22Rv1 (cell line): ENCODE measurements around the gene MYL4.

Source experiments
- H3K27ac ChIP-seq: fragments of 450-650 bp; 2 replicates; pipeline ENCODE4 v1.5.1; 2017
- ZFX ChIP-seq: fragments of 450-650 bp; IDR thresholded peaks from 2 replicates; pipeline ENCODE4 v1.6.1; 2017; ENCODE audit warnings: antibody characterized with exemption, borderline replicate concordance
- TF ChIP-seq, protein P1 (sequence below): fragments of 450-650 bp; IDR thresholded peaks from 2 replicates; pipeline ENCODE4 v1.5.1; 2017; ENCODE audit warnings: mild to moderate bottlenecking

The MYL4 gene

DNA sequence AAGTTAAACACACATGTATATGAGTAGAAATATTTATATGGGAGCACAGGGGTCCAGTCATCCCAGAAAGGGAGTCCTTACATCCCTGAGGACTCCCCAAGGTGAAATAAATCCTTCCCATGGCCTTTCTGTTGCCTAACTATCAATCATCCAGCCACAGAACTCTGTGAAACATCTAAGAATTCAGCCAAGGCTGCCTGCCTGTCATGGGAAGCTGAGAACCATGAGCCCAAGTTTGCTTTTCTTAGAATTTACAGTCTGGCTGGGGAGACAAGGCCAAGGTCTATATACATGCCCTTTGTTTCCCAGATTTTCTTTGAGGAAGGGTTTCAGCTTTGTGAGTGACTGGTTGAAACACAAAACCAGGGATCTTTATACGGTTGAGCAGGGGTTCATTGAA, 15.8 kb downstream of the MYL4 start:
- no peak overlapping the region for H3K27ac ChIP-seq
- no peak for TF ChIP-seq ZFX
- TF ChIP-seq, protein P1, sequence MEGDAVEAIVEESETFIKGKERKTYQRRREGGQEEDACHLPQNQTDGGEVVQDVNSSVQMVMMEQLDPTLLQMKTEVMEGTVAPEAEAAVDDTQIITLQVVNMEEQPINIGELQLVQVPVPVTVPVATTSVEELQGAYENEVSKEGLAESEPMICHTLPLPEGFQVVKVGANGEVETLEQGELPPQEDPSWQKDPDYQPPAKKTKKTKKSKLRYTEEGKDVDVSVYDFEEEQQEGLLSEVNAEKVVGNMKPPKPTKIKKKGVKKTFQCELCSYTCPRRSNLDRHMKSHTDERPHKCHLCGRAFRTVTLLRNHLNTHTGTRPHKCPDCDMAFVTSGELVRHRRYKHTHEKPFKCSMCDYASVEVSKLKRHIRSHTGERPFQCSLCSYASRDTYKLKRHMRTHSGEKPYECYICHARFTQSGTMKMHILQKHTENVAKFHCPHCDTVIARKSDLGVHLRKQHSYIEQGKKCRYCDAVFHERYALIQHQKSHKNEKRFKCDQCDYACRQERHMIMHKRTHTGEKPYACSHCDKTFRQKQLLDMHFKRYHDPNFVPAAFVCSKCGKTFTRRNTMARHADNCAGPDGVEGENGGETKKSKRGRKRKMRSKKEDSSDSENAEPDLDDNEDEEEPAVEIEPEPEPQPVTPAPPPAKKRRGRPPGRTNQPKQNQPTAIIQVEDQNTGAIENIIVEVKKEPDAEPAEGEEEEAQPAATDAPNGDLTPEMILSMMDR, result no peak

DNA sequence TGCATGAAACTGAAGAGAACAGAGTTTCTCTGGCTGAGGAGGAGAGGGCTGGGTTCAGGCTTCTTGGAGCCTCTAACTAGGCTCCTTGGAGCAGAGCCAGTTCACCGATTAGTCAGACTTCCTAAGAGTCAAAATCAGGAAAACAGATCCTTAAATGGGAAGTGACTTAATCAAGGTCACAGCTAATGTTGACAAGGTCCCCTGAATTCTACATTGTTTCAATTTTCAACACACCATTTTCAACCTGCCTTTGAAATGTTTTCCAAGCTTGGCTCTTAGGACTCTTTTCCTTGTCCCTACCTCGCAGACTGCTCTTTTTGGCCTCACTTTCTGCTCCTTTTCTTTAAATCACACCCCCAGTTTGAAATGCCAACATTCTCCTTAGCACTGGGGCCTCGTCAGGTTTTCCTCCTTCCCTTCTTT, 16.3 kb downstream of the MYL4 start:
- H3K27ac ChIP-seq, result no peak overlapping the region
- no peak for TF ChIP-seq ZFX
- TF ChIP-seq, protein P1, result no peak

DNA sequence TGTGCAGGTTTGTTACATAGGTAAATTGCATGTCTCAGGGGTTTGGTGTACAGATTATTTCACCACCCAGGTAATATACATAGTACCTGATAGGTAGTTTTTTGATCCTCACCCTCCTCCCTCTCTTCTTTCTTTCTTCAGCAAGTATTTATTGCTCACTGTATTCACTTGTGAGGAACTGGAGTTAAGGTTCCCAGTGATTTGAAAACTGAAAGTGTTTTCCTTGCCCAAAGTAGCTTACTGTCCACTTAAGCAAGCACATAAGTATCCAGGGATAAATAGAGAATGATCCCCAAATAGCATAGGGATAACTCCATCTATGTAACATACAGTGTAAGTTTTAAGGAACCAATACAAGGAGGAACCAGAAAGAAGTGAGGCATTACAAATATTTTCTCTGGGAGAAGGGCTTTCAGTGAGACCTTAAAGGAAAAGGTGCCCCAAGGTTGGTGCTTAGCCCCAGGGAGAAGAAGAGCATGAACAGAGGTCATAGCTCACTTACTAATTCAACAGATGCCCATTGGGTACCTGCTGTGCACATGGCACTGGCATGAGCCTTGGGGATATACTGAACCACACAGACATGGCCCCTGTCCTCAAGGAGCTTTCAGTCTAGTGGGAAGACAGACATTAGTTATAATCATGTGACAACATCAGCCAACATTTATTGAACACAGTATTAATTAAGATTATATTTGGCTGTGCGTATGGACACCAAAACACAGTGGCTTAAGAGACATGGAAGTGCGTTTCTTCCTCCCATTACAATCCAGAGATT, 17.0 kb downstream of the MYL4 start:
- TF ChIP-seq, protein P1, result no peak
- TF ChIP-seq ZFX, result no peak

DNA sequence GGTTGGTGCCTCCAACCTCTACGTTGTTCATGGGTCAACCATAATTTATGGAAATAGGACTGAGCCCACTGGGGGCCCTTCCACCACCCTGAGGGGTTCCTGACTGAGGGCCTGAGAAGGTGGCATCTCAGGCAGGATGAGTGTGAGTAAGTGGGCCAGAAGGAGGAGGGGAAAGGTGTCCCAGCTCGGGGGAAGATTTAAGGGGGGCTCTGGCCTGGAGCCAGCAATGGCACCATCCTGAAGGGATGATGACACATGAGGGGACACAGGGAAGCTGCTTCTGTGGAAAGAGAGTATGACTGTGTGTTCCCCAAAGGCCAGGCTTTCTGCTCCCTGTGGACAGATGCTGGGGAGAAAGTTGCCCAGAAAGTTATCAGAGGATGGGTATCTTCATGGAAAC, 18.7 kb downstream of the MYL4 start:
- no peak for TF ChIP-seq ZFX
- TF ChIP-seq, protein P1, result no peak
- H3K27ac ChIP-seq, result no peak overlapping the region

More for the DNA sequence above, 17.0 kb downstream of the MYL4 start:
- no peak overlapping the region for H3K27ac ChIP-seq

DNA sequence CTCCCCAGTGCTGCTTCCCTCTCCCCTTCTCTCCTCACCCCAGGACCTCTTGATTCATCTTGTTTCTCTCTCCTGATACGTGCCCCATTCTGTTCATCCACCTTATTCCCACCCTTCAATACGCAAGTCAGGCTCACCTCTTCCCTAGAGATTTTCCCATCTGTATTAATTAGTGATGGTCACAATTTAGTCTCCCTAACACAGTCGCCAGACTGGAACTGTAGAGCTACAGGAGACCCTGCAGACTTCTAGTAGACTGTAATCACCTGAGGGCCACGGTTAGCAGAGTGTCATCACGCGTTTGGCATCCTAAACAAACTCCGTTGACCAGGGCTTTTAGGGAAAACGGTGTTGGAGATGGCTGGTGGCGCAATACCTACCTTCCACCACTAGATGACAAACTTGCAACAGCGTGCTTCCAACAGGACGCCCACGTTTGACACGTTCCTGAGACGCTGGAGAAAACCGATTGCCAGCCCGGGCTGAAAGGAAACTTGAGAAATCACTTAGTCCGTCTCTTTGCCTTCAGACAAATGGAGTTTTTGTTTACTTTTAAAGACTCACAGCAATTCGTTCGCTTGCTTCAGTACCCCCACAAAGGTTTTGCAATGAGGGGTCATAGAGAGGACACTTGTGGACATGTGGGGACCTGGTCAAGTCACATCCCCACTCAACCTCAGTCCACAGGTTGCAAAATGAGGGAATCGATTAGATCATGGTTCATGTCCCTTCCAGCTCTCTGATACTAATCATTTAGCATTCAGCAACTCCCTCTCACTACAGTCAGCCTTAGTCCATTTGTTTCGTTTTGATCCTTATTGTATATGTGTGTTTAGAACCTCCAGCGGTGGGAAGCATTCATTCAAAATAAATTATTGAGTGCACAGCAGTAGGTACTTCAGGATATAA, 20.6 kb downstream of the MYL4 start:
- H3K27ac ChIP-seq, result no peak overlapping the region

DNA sequence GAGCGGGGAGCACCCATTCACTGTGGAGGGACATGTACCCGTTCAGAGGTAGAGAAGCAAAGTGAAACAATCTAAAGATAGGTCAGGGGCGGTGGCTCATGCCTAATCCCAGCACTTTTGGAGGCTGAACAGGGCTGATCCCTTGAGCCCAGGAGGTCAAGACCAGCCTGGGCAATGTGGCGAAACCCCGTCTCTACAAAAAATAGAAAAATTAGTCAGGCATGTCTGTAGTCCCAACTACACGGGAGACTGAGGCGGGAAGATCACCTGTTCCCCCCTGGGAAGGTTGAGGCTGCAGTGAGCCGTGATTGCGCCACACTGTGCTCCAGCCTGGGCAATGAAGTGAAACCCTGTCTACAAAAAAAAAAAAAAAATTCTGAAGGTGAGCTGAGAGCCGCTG, 21.7 kb downstream of the MYL4 start:
- H3K27ac ChIP-seq, result no peak overlapping the region
- TF ChIP-seq ZFX, result no peak

More for the DNA sequence above, 20.6 kb downstream of the MYL4 start:
- TF ChIP-seq, protein P1, result peak; percentile 96
- no peak for TF ChIP-seq ZFX

DNA sequence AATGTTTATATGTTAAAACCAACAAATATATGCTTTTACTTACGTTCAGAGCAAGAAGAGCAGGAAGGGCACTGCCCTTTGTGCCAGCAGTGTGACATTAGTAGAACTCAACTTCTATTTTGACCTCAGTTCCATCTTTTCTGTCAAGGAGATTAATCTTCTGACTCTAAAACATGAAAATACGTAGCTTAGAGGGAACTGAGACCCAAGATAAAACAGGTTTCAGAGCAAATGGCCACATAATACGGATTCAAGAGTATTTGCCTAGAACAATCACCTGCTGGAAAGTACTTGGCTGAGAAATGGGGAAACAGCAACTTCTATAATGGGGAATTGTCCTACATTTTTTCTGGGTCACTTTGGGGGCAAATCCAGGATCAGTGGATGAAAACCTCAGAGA, 22.2 kb downstream of the MYL4 start:
- H3K27ac ChIP-seq, result no peak overlapping the region
- TF ChIP-seq, protein P1, result no peak
- no peak for TF ChIP-seq ZFX
